A549 (cell line): ENCODE results near the gene CBLC. TPM values are rescaled to one million over a fixed set of nuclear protein-coding genes. Genes with fewer than 3 reads are reported as not detected.

Source experiments
- ATAC-seq, 2 experiments: fragments of 200-7000 bp in 1 of 2; fragments of >200 bp in 1 of 2; cut with Nextera tagmentation in 1 of 2; cut with Tn5 transposase in 1 of 2; 3 replicates each; pipeline versions ENCODE4 v1.8.0 to v1.9.1; 2018 to 2020; ENCODE audit warnings: mild to moderate bottlenecking in 1 of 2, moderate library complexity in 1 of 2
- CTCF ChIA-PET: fragments of 300-600 bp; sonication (Branson Sonifier 250); formaldehyde crosslinking; extraction: SDS; loops from one replicate; lab custom pipeline; 2021; ENCODE audit warnings: antibody characterized with exemption, inconsistent platforms; lab: Yijun Ruan, JAX
- POLR2A ChIA-PET: fragments of 350-600 bp; formaldehyde crosslinking; extraction: SDS; loops from one replicate; lab custom pipeline; 2021; ENCODE audit warnings: antibody characterized with exemption, inconsistent platforms; lab: Yijun Ruan, JAX
- DNase-seq, 2 experiments: peaks; one replicate each; pipeline versions ENCODE4 v3.0.0 to v3.0.0-alpha.2; 2011 to 2016; ENCODE audit warnings: low read depth in 1 of 2, low spot score in 1 of 2
- FAIRE-seq: peaks from 2 replicates; lab custom pipeline; 2011; peaks lifted over from hg19 to GRCh38; lab: Jason Lieb, UNC
- H3K27ac ChIP-seq, 2 experiments: fragments of >200 bp; sonication (Bioruptor Twin); formaldehyde crosslinking; 3 replicates each; pipeline ENCODE4 v1.5.1; 2016 to 2017
- H3K4me1 ChIP-seq: fragments of >200 bp; sonication (Bioruptor Twin); formaldehyde crosslinking; 3 replicates; pipeline ENCODE4 v1.6.1; 2016
- H3K4me2 ChIP-seq: fragments of >200 bp; sonication (Bioruptor Twin); formaldehyde crosslinking; 3 replicates; pipeline ENCODE4 v1.6.1; 2016
- H3K4me3 ChIP-seq: fragments of >200 bp; sonication (Bioruptor Twin); formaldehyde crosslinking; 3 replicates; pipeline ENCODE4 v1.5.1; 2016
- H3K9me3 ChIP-seq: fragments of >200 bp; sonication (Bioruptor Twin); formaldehyde crosslinking; 3 replicates; pipeline ENCODE4 v1.6.1; 2016
- BCL3 ChIP-seq: fragments of >200 bp; sonication (Bioruptor Twin); formaldehyde crosslinking; IDR thresholded peaks from 3 replicates; pipeline ENCODE4 v1.6.1; 2016
- BHLHE40 ChIP-seq: IDR thresholded peaks from 2 replicates; pipeline ENCODE4 v1.6.1; 2012; ENCODE audit warnings: low read depth, low read length, inconsistent platforms
- CHD2 ChIP-seq: fragments of 150-350 bp; IDR thresholded peaks from 2 replicates; pipeline ENCODE4 v1.6.1; 2014; ENCODE audit warnings: low read length; ENCODE audit not compliant: partially characterized antibody
- E2F6 ChIP-seq: IDR thresholded peaks from 2 replicates; pipeline ENCODE4 v1.6.1; 2012; ENCODE audit warnings: low read depth, borderline replicate concordance
- EHF ChIP-seq: fragments of 250-450 bp; sonication (Bioruptor Pico); IDR thresholded peaks from 2 replicates; pipeline ENCODE4 v1.5.0; 2020; ENCODE audit warnings: mild to moderate bottlenecking
- EHMT2 ChIP-seq: fragments of 200-600 bp; sonication (generic); IDR thresholded peaks from 2 replicates; pipeline ENCODE4 v1.6.1; 2016; ENCODE audit warnings: antibody characterized with exemption, low read depth, mild to moderate bottlenecking, moderate library complexity
- EP300 ChIP-seq, 2 experiments: fragments of >200 bp; sonication (Bioruptor Twin); formaldehyde crosslinking; IDR thresholded peaks; 2 replicates in 1 of 2; 3 replicates in 1 of 2; pipeline ENCODE4 v1.6.1; 2016 to 2017
- FOXS1 ChIP-seq: fragments of 250-450 bp; sonication (Bioruptor Pico); IDR thresholded peaks from 2 replicates; pipeline ENCODE4 v1.5.0; 2020; ENCODE audit warnings: mild to moderate bottlenecking, moderate library complexity
- GATA3 ChIP-seq: IDR thresholded peaks from 2 replicates; pipeline ENCODE4 v1.6.1; 2012; ENCODE audit warnings: borderline replicate concordance
- HEYL ChIP-seq: fragments of 250-450 bp; sonication (Bioruptor Pico); IDR thresholded peaks from 2 replicates; pipeline ENCODE4 v1.8.0; 2021; ENCODE audit warnings: mild to moderate bottlenecking, moderate library complexity
- HMGXB4 ChIP-seq: fragments of 250-450 bp; sonication (Bioruptor Pico); IDR thresholded peaks from 2 replicates; pipeline ENCODE4 v1.5.0; 2021; ENCODE audit warnings: mild to moderate bottlenecking, moderate library complexity, borderline replicate concordance
- HOXA7 ChIP-seq: fragments of 250-450 bp; sonication (Bioruptor Pico); IDR thresholded peaks from 2 replicates; pipeline ENCODE4 v1.5.0; 2020; ENCODE audit warnings: mild to moderate bottlenecking, moderate library complexity
- HOXB13 ChIP-seq: fragments of 250-450 bp; sonication (Bioruptor Pico); IDR thresholded peaks from 2 replicates; pipeline ENCODE4 v1.5.0; 2020; ENCODE audit warnings: low read depth, mild to moderate bottlenecking, moderate library complexity
- HOXB5 ChIP-seq: fragments of 250-450 bp; sonication (Bioruptor Pico); IDR thresholded peaks from 2 replicates; pipeline ENCODE4 v1.5.0; 2020; ENCODE audit warnings: mild to moderate bottlenecking, moderate library complexity
- JUN ChIP-seq, 2 experiments: fragments of >200 bp; sonication (Bioruptor Twin); formaldehyde crosslinking; IDR thresholded peaks; 2 replicates in 1 of 2; 3 replicates in 1 of 2; pipeline ENCODE4 v1.6.1; 2016 to 2017
- JUNB ChIP-seq: fragments of >200 bp; sonication (Bioruptor Twin); formaldehyde crosslinking; IDR thresholded peaks from 2 replicates; pipeline ENCODE4 v1.6.1; 2016
- KDM5A ChIP-seq: fragments of 200-600 bp; sonication (generic); IDR thresholded peaks from 2 replicates; pipeline ENCODE4 v1.6.1; 2016; ENCODE audit warnings: antibody characterized with exemption, mild to moderate bottlenecking
- MAFK ChIP-seq: fragments of 450-650 bp; IDR thresholded peaks from 2 replicates; pipeline ENCODE4 v1.6.1; 2014; ENCODE audit not compliant: partially characterized antibody
- MAZ ChIP-seq: fragments of 150-350 bp; IDR thresholded peaks from 2 replicates; pipeline ENCODE4 v1.6.1; 2014; ENCODE audit warnings: antibody characterized with exemption, low read depth, low read length, borderline replicate concordance
- NFE2L2 ChIP-seq: fragments of 150-350 bp; conservative IDR thresholded peaks from 2 replicates; pipeline ENCODE4 v1.6.1; 2014; ENCODE audit warnings: low read length
- NR3C1 ChIP-seq: fragments of >200 bp; sonication (Bioruptor Twin); formaldehyde crosslinking; IDR thresholded peaks from 3 replicates; pipeline ENCODE4 v1.6.1; 2017
- PHF8 ChIP-seq: fragments of 200-600 bp; sonication (generic); IDR thresholded peaks from 2 replicates; pipeline ENCODE4 v1.6.1; 2016; ENCODE audit warnings: low read depth, mild to moderate bottlenecking, antibody characterized with exemption, moderate library complexity, borderline replicate concordance
- POLR2AphosphoS2 ChIP-seq: conservative IDR thresholded peaks from 2 replicates; pipeline ENCODE4 v1.6.1; 2012; ENCODE audit warnings: low read length, improper control_type of control experiment, inconsistent platforms
- RCOR1 ChIP-seq: fragments of 150-350 bp; IDR thresholded peaks from 2 replicates; pipeline ENCODE4 v1.6.1; 2014; ENCODE audit warnings: antibody characterized with exemption, low read length, low read depth
- RFX5 ChIP-seq: fragments of 450-650 bp; IDR thresholded peaks from 2 replicates; pipeline ENCODE4 v1.7.1; 2014; ENCODE audit warnings: antibody characterized with exemption, mild to moderate bottlenecking, moderate library complexity
- ZFP36 ChIP-seq: fragments of 450-650 bp; IDR thresholded peaks from 2 replicates; pipeline ENCODE4 v1.6.1; 2014; ENCODE audit warnings: borderline replicate concordance; ENCODE audit not compliant: partially characterized antibody
- WGBS: methylation state at CpG from one replicate; pipeline ENCODE4 v1.1.6; 2017; ENCODE audit errors: missing lambda C conversion rate; 5-methylcytosine and 5-hydroxymethylcytosine counted together
- polyA plus RNA-seq, 4 experiments: library from polyadenylated mRNA; depleted of rRNA in 3 of 4; stranded (reverse); fragments of >200 nt; fragmentation: RNase III in 1 of 4; extraction: RNeasy Plus Mini Kit Qiagen cat#74134 plus additional on column Dnase treatment in 1 of 4; gene quantifications; 2 replicates in 3 of 4; 3 replicates in 1 of 4; pipeline ENCODE4 v1.2.3, GENCODE V29; 2011 to 2017
- TF ChIP-seq, protein P1 (sequence below): fragments of 150-350 bp; IDR thresholded peaks from 2 replicates; pipeline ENCODE4 v1.6.1; 2014; ENCODE audit warnings: low read depth, mild to moderate bottlenecking, low read length

CBLC gene
- polyA plus RNA-seq, 2 of the 4 experiments (the other 2 are of a cell fraction), result not detected

- no peak for TF ChIP-seq MAFK
- no peak for TF ChIP-seq RCOR1
- no peak for TF ChIP-seq FOXS1 (CRISPR knock-in tag)
- TF ChIP-seq GATA3, result no peak
- TF ChIP-seq NR3C1, result no peak
Measured at GRCh38 chr19:44785271-44785670, 7.6 kb downstream of the CBLC start (continued).

DNA sequence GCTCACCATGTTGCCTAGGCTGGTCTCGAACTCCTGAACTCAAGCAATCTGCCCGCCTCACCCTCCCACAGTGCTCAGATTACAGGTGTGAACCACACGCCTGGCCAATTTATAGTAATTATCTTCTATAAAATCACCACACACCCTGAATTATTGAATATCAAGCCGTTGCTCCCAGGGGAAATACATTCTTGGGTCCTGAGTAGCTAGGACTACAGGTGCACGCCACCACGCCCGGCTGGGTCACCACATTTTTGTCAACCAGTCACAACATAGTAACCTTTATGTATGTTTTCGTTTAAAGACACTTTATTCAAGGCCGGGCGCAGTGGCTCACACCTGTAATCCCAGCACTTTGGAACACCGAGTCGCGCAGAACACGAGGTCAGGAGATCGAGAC is 8.3 kb downstream of the CBLC start:
- Histone ChIP-seq H3K9me3 (no peaks in the 10 kb centered on the region), H3K27ac (no peak overlapping the region), H3K4me3 (no peak overlapping the region), H3K4me2 (no peak overlapping the region), H3K4me1 (0 out of 3 replicates have a peak, but pooled peaks cover 3% of the 10 kb centered on the region)
- 85% methylated on average over 15 of the region's 15 CpGs for WGBS
- DNase-seq (no peak), FAIRE-seq (no peak), ATAC-seq (no peak)
- ChIA-PET POLR2A (no interaction called here), CTCF (interaction anchor here (0.5 to 48.5 kb wide), 15 partner anchors 9 to 215 kb away, joined by 3 to 1899 read pairs (median 4); partner anchors contain the start of gene BCAM)
- TF ChIP-seq ZFP36 (no peak), RFX5 (no peak), NR3C1 (no peak), NFE2L2 (no peak), BHLHE40 (no peak), HEYL (CRISPR knock-in tag) (no peak), RCOR1 (no peak), POLR2AphosphoS2 (no peak), PHF8 (no peak), MAZ (no peak), BCL3 (no peak), E2F6 (no peak)
- TF ChIP-seq, protein P1, sequence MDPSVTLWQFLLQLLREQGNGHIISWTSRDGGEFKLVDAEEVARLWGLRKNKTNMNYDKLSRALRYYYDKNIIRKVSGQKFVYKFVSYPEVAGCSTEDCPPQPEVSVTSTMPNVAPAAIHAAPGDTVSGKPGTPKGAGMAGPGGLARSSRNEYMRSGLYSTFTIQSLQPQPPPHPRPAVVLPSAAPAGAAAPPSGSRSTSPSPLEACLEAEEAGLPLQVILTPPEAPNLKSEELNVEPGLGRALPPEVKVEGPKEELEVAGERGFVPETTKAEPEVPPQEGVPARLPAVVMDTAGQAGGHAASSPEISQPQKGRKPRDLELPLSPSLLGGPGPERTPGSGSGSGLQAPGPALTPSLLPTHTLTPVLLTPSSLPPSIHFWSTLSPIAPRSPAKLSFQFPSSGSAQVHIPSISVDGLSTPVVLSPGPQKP, result no peak

DNA sequence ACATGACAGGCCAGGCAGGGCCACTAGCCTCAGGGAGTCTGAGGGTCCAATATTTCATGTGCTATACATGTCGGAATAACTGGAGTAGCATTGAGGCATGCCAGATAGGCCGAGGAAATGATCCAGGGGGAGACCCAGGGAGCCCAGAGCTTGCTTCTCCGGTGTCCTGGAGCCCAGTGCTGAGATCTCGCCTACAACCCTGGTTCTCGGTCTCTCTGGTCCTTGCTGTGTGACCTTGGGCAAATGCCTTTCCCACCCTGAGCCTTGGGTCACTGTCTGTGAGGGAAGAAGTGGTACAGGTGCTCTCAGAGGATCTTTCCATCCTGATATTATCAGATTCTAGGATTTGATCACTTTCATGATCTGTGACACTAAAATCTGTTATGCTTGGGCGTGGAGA is 11.3 kb downstream of the CBLC start:
- peak; percentile 45 for TF ChIP-seq ZFP36
- no peak for TF ChIP-seq HOXB13
- TF ChIP-seq KDM5A, result no peak
- no peak for TF ChIP-seq RFX5
- no peak for TF ChIP-seq NFE2L2
- Histone ChIP-seq H3K27ac (no peak overlapping the region), H3K4me2 (no peak overlapping the region), H3K4me1 (0 out of 3 replicates have a peak, but pooled peaks cover 3% of the 10 kb centered on the region), H3K9me3 (no peaks in the 10 kb centered on the region), H3K4me3 (no peak overlapping the region)
- FAIRE-seq (peak; percentile 70), ATAC-seq (no peak), DNase-seq (no peak)
- ChIA-PET CTCF (interaction anchor here (0.6 to 48.5 kb wide), 11 partner anchors 10 to 283 kb away, joined by 3 to 1899 read pairs (median 12); partner anchors contain the start of genes BCAM and NECTIN2), POLR2A (no interaction called here)
- WGBS, result 86% methylated on average over 6 of the region's 6 CpGs

DNA sequence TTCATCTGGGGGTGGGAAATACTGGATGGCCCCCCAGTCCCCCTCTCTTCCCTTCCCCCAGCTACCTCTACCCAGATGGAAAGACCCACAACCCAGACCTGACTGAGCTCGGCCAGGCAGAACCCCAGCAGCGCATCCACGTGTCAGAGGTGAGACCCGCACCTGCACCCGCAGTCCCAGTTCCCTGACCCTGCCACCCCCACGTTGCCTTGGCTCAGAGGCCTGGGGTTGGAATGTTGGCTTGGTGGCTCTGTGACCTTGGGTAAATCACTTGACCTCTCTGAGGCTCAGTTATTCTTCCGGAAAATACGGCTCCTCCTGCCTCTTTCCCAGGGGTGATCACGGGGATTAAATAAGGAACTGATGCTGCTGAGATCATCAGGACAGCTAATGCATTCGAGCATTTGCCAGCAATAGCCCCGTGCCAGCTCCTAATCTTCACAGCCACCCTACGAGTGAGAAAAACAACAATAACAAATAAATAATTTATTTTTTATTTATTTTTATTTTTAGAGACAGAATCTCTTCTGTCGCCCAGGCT is 12.3 kb downstream of the CBLC start:
- Histone ChIP-seq H3K9me3 (no peaks in the 10 kb centered on the region), H3K27ac (no peak overlapping the region), H3K4me2 (no peak overlapping the region), H3K4me1 (no peaks in the 10 kb centered on the region), H3K4me3 (no peak overlapping the region)
- ChIA-PET POLR2A (no interaction called here), CTCF (interaction anchor here (0.8 to 48.5 kb wide), 9 partner anchors 9 to 282 kb away, joined by 3 to 1899 read pairs (median 12); partner anchors contain the start of genes BCAM and NECTIN2)
- FAIRE-seq (no peak), DNase-seq (no peak), ATAC-seq (no peak)
- 81% methylated on average over 13 of the region's 13 CpGs for WGBS
- TF ChIP-seq EHMT2 (no peak), MAFK (no peak), EHF (CRISPR knock-in tag) (no peak), CHD2 (no peak), RFX5 (no peak), EP300 (IDR thresholded peaks at IDR 0.05) (no peak), GATA3 (no peak), JUNB (no peak), POLR2AphosphoS2 (no peak), HMGXB4 (CRISPR knock-in tag) (no peak), HOXA7 (no peak), JUN (IDR thresholded peaks at IDR 0.05) (no peak), HOXB5 (CRISPR knock-in tag) (no peak)
